GM12878 (cell line): Measurements from ENCODE around the gene CKMT2. TPM values are rescaled to one million over a fixed set of nuclear protein-coding genes. Genes with fewer than 3 reads are reported as not detected.

Experiments
- ATAC-seq: fragments of 200-7000 bp; cut with Tn5 transposase; 3 replicates; pipeline ENCODE4 v1.9.1; 2020; ENCODE audit warnings: mild to moderate bottlenecking, moderate library complexity
- BruUV-seq: library from RNA; stranded (reverse); fragments of 400-500 nt; replicated peaks from 2 replicates; lab custom pipeline; 2021; lab: Mats Ljungman, UMichigan
- CTCF ChIA-PET: fragments of 300-600 bp; sonication (Branson Sonifier 250); formaldehyde crosslinking; extraction: SDS; loops from one replicate; lab custom pipeline; 2021; ENCODE audit warnings: inconsistent platforms; lab: Yijun Ruan, JAX
- POLR2A ChIA-PET: fragments of 350-600 bp; formaldehyde crosslinking; extraction: SDS; loops from one replicate; lab custom pipeline; 2021; ENCODE audit warnings: inconsistent platforms; lab: Charles Lee
- RAD21 ChIA-PET: fragments of 300-600 bp; sonication (Branson Sonifier 250); formaldehyde crosslinking; loops from one replicate; lab custom pipeline; 2023; ENCODE audit warnings: antibody characterized with exemption; ENCODE audit not compliant: unreplicated experiment; lab: Charles Lee
- SMC1A ChIA-PET: fragments of 300-600 bp; sonication (Branson Sonifier 250); formaldehyde crosslinking; loops from one replicate; lab custom pipeline; 2023; ENCODE audit not compliant: unreplicated experiment, uncharacterized antibody; lab: Charles Lee
- DNase-seq: peaks from one replicate; pipeline ENCODE4 v3.0.0-alpha.2; 2011; ENCODE audit warnings: low read depth, low spot score
- FAIRE-seq: peaks from 3 replicates; lab custom pipeline; 2011; peaks lifted over from hg19 to GRCh38; lab: Jason Lieb, UNC
- H2AFZ ChIP-seq: 2 replicates; pipeline ENCODE4 v1.6.0; 2011; ENCODE audit warnings: low read depth, low read length, control low read depth; ENCODE audit not compliant: control insufficient read depth
- H3K27ac ChIP-seq: 2 replicates; pipeline ENCODE4 v1.5.1; 2011; ENCODE audit warnings: control low read depth; ENCODE audit not compliant: control insufficient read depth, insufficient read depth
- H3K27me3 ChIP-seq, 2 experiments: replicated peaks in 1 of 2; 2 replicates each; pipeline versions ENCODE4 v1.6.0 to v1.6.1; 2011; ENCODE audit warnings: low read length in 1 of 2; ENCODE audit not compliant: control insufficient read depth in 2 of 2, insufficient read depth in 2 of 2
- H3K36me3 ChIP-seq, 2 experiments: 2 replicates each; pipeline ENCODE4 v1.5.1; 2011; ENCODE audit warnings: low read length in 1 of 2; ENCODE audit not compliant: control insufficient read depth in 2 of 2, insufficient read depth in 2 of 2
- H3K4me1 ChIP-seq: 2 replicates; pipeline ENCODE4 v1.6.1; 2011; ENCODE audit warnings: mild to moderate bottlenecking, low read length, moderate library complexity, mixed read lengths; ENCODE audit not compliant: control insufficient read depth, insufficient read depth
- H3K4me2 ChIP-seq: 2 replicates; pipeline ENCODE4 v1.6.0; 2011; ENCODE audit warnings: control low read depth; ENCODE audit not compliant: control insufficient read depth, insufficient read depth
- H3K4me3 ChIP-seq: fragments of 200-600 bp; sonication (generic); 2 replicates; pipeline ENCODE4 v1.5.1; 2016
- H3K79me2 ChIP-seq: 2 replicates; pipeline ENCODE4 v1.6.0; 2011; ENCODE audit warnings: low read length; ENCODE audit not compliant: control insufficient read depth, insufficient read depth
- H3K9ac ChIP-seq: 2 replicates; pipeline ENCODE4 v1.8.0; 2011; ENCODE audit warnings: low read length, control low read depth, mixed read lengths; ENCODE audit not compliant: control insufficient read depth, insufficient read depth
- H3K9me3 ChIP-seq: replicated peaks from 3 replicates; pipeline ENCODE4 v1.5.1; 2011; ENCODE audit warnings: mild to moderate bottlenecking, low read length; ENCODE audit not compliant: control insufficient read depth, insufficient read depth
- H4K20me1 ChIP-seq: 2 replicates; pipeline ENCODE4 v1.6.0; 2011; ENCODE audit not compliant: control insufficient read depth, insufficient read depth
- ATF2 ChIP-seq: IDR thresholded peaks from 2 replicates; pipeline ENCODE4 v1.6.1; 2012; ENCODE audit warnings: low read length, inconsistent platforms
- CBX5 ChIP-seq: sonication (generic); IDR thresholded peaks from 2 replicates; pipeline ENCODE4 v1.6.1; 2016; ENCODE audit warnings: low read depth, moderate library complexity, mild to moderate bottlenecking, inconsistent platforms
- E2F8 ChIP-seq: fragments of 450-650 bp; IDR thresholded peaks from 2 replicates; pipeline ENCODE4 v1.6.1; 2018; ENCODE audit warnings: mild to moderate bottlenecking, low read depth, moderate library complexity; ENCODE audit not compliant: partially characterized antibody
- HDAC6 ChIP-seq: fragments of 200-600 bp; sonication (generic); IDR thresholded peaks from one replicate; pipeline ENCODE4 v1.8.0; 2017; ENCODE audit warnings: antibody characterized with exemption; ENCODE audit not compliant: unreplicated experiment
- JUNB ChIP-seq: IDR thresholded peaks from 2 replicates; pipeline ENCODE4 v1.6.1; 2016; ENCODE audit warnings: antibody characterized with exemption, mild to moderate bottlenecking
- MTA3 ChIP-seq: IDR thresholded peaks from 2 replicates; pipeline ENCODE4 v1.6.1; 2012; ENCODE audit warnings: low read length, inconsistent platforms, borderline replicate concordance
- PRDM15 ChIP-seq: fragments of 450-650 bp; formaldehyde crosslinking; IDR thresholded peaks from 2 replicates; pipeline ENCODE4 v1.4.0; 2020; ENCODE audit warnings: mild to moderate bottlenecking, moderate library complexity
- SIX5 ChIP-seq: IDR thresholded peaks from 2 replicates; pipeline ENCODE4 v1.6.1; 2011; ENCODE audit warnings: mild to moderate bottlenecking, low read depth, low read length, moderate library complexity; ENCODE audit not compliant: severe bottlenecking
- SMAD1 ChIP-seq: fragments of 450-650 bp; IDR thresholded peaks from 2 replicates; pipeline ENCODE4 v1.6.1; 2018; ENCODE audit warnings: mild to moderate bottlenecking, low read depth; ENCODE audit not compliant: partially characterized antibody
- ZBED1 ChIP-seq: IDR thresholded peaks from 2 replicates; pipeline ENCODE4 v1.6.1; 2016; ENCODE audit warnings: borderline replicate concordance
- ZBTB11 ChIP-seq: fragments of 450-650 bp; formaldehyde crosslinking; IDR thresholded peaks from 2 replicates; pipeline ENCODE4 v1.5.0; 2022; ENCODE audit warnings: mild to moderate bottlenecking, missing genetic modification characterization
- ZNF274 ChIP-seq: IDR thresholded peaks from one replicate; pipeline ENCODE4 v1.8.0; 2011; ENCODE audit not compliant: insufficient read length, insufficient read depth
- WGBS: methylation state at CpG from one replicate; pipeline ENCODE4 v1.1.6; 2016; ENCODE audit warnings: low lambda C conversion rate; ENCODE audit not compliant: insufficient replicate concordance, insufficient coverage; ENCODE audit errors: missing lambda C conversion rate; 5-methylcytosine and 5-hydroxymethylcytosine counted together
- in situ Hi-C: fragments of 300-500 bp; cut with MboI; formaldehyde crosslinking; loops from 9 replicates; pipeline ENCODE4 v1.14.3; 2018; ENCODE audit warnings: mixed read lengths
- intact Hi-C: fragments of 100-400 bp; cut with micrococcal nuclease; formaldehyde crosslinking; loops from one replicate; pipeline ENCODE4 v1.14.2; 2022; ENCODE audit not compliant: unreplicated experiment
- polyA plus RNA-seq, 11 experiments: library from polyadenylated mRNA; depleted of rRNA in 4 of 11; unstranded in 6 of 11; stranded (reverse) in 5 of 11; fragments of >200 nt; fragmentation: Nextera tagmentation in 4 of 11; fragmentation: Illumina TruSeq in 1 of 11; extraction: Ambion mirVana in 4 of 11; extraction: Trizol in 1 of 11; gene quantifications; 1 replicate in 1 of 11; 2 replicates in 10 of 11; pipeline versions ENCODE4 v1.2.1 to v1.2.3, GENCODE V29; 2011 to 2016; ENCODE audit warnings: inconsistent platforms in 2 of 11, missing spikeins in 2 of 11, low read depth in 1 of 11
- total RNA-seq, 4 experiments: library from RNA; depleted of rRNA in 3 of 4; stranded (reverse); fragments of >200 nt in 3 of 4; fragmentation: Illumina TruSeq in 1 of 4; extraction: Trizol in 1 of 4; gene quantifications; 2 replicates each; pipeline versions ENCODE4 v1.2.1 to v1.2.3, GENCODE V29; 2013 to 2021

The CKMT2 gene
- total and polyA plus RNA-seq, 10 of the 15 experiments (the other 5 are each of a cell fraction or from before 2014, with no cell fraction given), result 0.70 to 1.2 TPM; not detected in 8

GRCh38 chr5:81214848-81215247, 18.3 kb upstream of the CKMT2 start:
- Histone ChIP-seq H3K36me3 (no peaks in the 10 kb centered on the region), H3K4me1 (peaks cover 18% of the 10 kb centered on the region; the same call in 1 of the 2 replicates), H3K79me2 (no peaks in the 10 kb centered on the region), H3K9ac (no peak overlapping the region), H3K9me3 (no peaks in the 10 kb centered on the region), H2AFZ (peak overlapping the region; percentile 37), H3K4me2 (no peak overlapping the region), H3K27ac (no peak overlapping the region), H4K20me1 (no peaks in the 10 kb centered on the region), H3K4me3 (no peak overlapping the region), H3K27me3 (no peaks in the 10 kb centered on the region)
- SMC1A ChIA-PET, result interaction anchor here (1.2 kb wide), 1 partner anchor 84 kb away, joined by 3 read pairs; no protein-coding TSS in a partner anchor
- no TSS peak for BruUV-seq
- RAD21 ChIA-PET, result interaction anchor here (2.0 kb wide), 1 partner anchor 11 kb away, joined by 6 read pairs; no protein-coding TSS in a partner anchor
- 3% methylated on average over 8 of the region's 8 CpGs for WGBS
- ATAC-seq, result peak; percentile 20; the same call in 2 of the 3 replicates
- in situ Hi-C loops (no loop called here), intact Hi-C loops (loop anchor here (5.0 kb wide), 1 partner anchor 72 kb away; no protein-coding TSS in a partner anchor)
- DNase-seq, result no peak
- CTCF ChIA-PET, result interaction anchor here (1.0 to 1.6 kb wide), 2 partner anchors 28 to 85 kb away, joined by 3 to 4 read pairs; no protein-coding TSS in a partner anchor
- POLR2A ChIA-PET, result no interaction called here
- FAIRE-seq, result no peak
- no peak for TF ChIP-seq ZBED1
- no peak for TF ChIP-seq ZBTB11 (CRISPR knock-in tag)
- peak; percentile 77 for TF ChIP-seq JUNB
- no peak for TF ChIP-seq PRDM15
- no peak for TF ChIP-seq CBX5
- no peak for TF ChIP-seq E2F8
- TF ChIP-seq ZNF274, result no peak
- TF ChIP-seq MTA3, result no peak
- peak; percentile 31; the same call in 1 of the 2 replicates for TF ChIP-seq ATF2
- no peak for TF ChIP-seq SMAD1
- no peak for TF ChIP-seq SIX5
- no peak for TF ChIP-seq HDAC6
